Epithelial cell of proximal tubule (primary cell): ENCODE data around the gene CPNE8. TPM values are rescaled to one million over a fixed set of nuclear protein-coding genes. Genes with fewer than 3 reads are reported as not detected.

Source experiments
- DNase-seq: peaks from one replicate; pipeline ENCODE4 v3.0.0-alpha.2; 2011; ENCODE audit warnings: low read depth
- H3K4me3 ChIP-seq: 2 replicates; pipeline ENCODE4 v1.5.1; 2011; ENCODE audit warnings: low read depth, mild to moderate bottlenecking, low read length
- CTCF ChIP-seq: conservative IDR thresholded peaks from 2 replicates; pipeline ENCODE4 v1.5.1; 2012; ENCODE audit warnings: low read depth, mild to moderate bottlenecking, low read length
- total RNA-seq: library from RNA; depleted of rRNA; stranded (reverse); fragments of >200 nt; gene quantifications from 2 replicates; pipeline ENCODE4 v1.2.3, GENCODE V29; 2015

The CPNE8 gene
- total RNA-seq, 1 donor from 2014 or later, result 7.1 TPM

DNA sequence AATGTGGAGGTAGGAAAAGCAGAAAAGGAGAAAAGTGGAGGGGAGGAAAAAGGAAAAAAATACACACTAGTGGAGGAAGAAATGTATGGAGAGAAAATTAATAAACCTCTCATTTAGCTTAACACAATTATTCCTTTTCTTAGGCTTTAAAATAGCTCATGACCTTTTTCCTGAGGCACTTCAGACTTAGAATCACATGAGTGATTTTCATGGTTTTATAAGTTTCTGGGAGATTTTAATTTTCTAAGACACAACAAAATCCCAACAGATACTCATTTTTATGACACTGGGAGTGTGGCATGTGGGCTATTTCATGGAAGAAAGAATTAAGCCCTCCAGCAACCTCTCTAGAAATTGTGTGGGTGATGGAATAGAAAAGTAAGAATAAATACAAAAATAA is 214.7 kb downstream of the CPNE8 start:
- no peak overlapping the region for H3K4me3 ChIP-seq
- no peak for DNase-seq
- TF ChIP-seq CTCF, result no peak

DNA sequence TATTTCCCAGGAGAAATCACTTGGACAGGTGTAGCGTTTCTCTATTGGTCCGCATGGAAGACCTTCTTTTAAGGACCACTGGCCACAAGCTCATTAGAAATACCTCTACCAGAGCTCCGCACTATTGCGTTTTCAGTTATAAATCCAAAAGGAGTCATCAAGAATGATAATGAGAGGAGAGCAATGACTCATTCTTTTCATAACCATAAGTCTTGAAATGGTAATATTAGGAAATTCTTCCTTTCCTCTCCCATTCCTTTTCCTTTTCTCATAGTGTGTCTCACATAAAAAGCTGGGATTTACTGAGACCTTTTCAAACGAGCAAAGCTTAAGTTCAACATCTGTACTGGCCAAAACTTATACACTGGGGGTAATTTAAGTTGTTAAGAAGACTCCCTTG is 215.7 kb downstream of the CPNE8 start:
- DNase-seq, result no peak
- no peak for TF ChIP-seq CTCF
- no peak overlapping the region for H3K4me3 ChIP-seq

- TF ChIP-seq CTCF, result no peak
- no peak for DNase-seq
Measured at GRCh38 chr12:38689195-38689594, 216.2 kb downstream of the CPNE8 start.

GRCh38 chr12:38682521-38682920 is 222.9 kb downstream of the CPNE8 start:
- no peak for DNase-seq
- no peak for TF ChIP-seq CTCF
- H3K4me3 ChIP-seq, result no peak overlapping the region

More at GRCh38 chr12:38689195-38689594, 216.2 kb downstream of the CPNE8 start:
- H3K4me3 ChIP-seq, result no peak overlapping the region

- TF ChIP-seq CTCF, result no peak
- no peak overlapping the region for H3K4me3 ChIP-seq
- no peak for DNase-seq
Measured at GRCh38 chr12:38669530-38669929, 235.9 kb downstream of the CPNE8 start.

DNA sequence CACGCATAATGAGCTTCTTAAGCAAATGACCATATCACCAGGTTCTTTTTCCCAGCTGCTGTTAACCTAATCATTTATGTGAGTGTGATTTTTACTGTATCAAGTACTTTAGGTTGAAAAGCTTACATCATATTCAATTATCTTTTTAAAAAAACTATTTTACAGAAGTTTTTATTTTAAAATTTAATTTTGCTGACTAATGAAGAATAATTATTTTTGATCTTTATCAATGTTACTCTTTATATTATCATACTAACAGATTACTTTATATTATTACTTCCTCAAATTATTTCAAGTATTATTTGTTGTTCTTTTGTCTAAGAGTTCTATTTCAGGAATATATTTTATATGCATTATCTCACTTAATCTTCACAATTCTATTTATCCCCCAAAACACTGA is 236.3 kb downstream of the CPNE8 start:
- TF ChIP-seq CTCF, result no peak
- H3K4me3 ChIP-seq, result no peak overlapping the region
- no peak for DNase-seq

- no peak for DNase-seq
- no peak for TF ChIP-seq CTCF
- H3K4me3 ChIP-seq, result no peak overlapping the region
Measured at GRCh38 chr12:38666425-38666824, 239.0 kb downstream of the CPNE8 start.
